Keratinocyte (primary cell): Measurements from ENCODE around the gene TMEM88. TPM values are rescaled to one million over a fixed set of nuclear protein-coding genes. Genes with fewer than 3 reads are reported as not detected.

Source experiments
- DNase-seq: peaks from one replicate; pipeline ENCODE4 v3.0.0-alpha.2; 2011; ENCODE audit warnings: low read depth, missing footprints, low spot score
- FAIRE-seq: peaks from 2 replicates; lab custom pipeline; 2011; peaks lifted over from hg19 to GRCh38; lab: Jason Lieb, UNC
- H2AFZ ChIP-seq: 2 replicates; pipeline ENCODE4 v1.6.0; 2012; ENCODE audit warnings: low read length, control low read depth, inconsistent platforms; ENCODE audit not compliant: control insufficient read depth
- H3K27ac ChIP-seq: 2 replicates; pipeline ENCODE4 v1.5.1; 2011; ENCODE audit warnings: low read length; ENCODE audit not compliant: control insufficient read depth, insufficient read depth
- H3K27me3 ChIP-seq: 3 replicates; pipeline ENCODE4 v1.6.0; 2011; ENCODE audit warnings: low read length; ENCODE audit not compliant: control insufficient read depth, insufficient read depth; ENCODE audit errors: extremely low read depth
- H3K36me3 ChIP-seq, 2 experiments: 2 replicates in 1 of 2; 3 replicates in 1 of 2; pipeline ENCODE4 v1.5.1; 2011; ENCODE audit warnings: low read length in 2 of 2, mild to moderate bottlenecking in 1 of 2; ENCODE audit not compliant: control insufficient read depth in 2 of 2, insufficient read depth in 2 of 2; ENCODE audit errors: extremely low read depth in 1 of 2
- H3K4me1 ChIP-seq: 3 replicates; pipeline ENCODE4 v1.5.1; 2011; ENCODE audit warnings: low read length; ENCODE audit not compliant: control insufficient read depth, insufficient read depth; ENCODE audit errors: extremely low read depth
- H3K4me2 ChIP-seq: 3 replicates; pipeline ENCODE4 v1.6.0; 2011; ENCODE audit warnings: low read depth, low read length; ENCODE audit not compliant: control insufficient read depth, insufficient read depth; ENCODE audit errors: extremely low read depth
- H3K4me3 ChIP-seq, 3 experiments: fragments of 200-600 bp in 1 of 3; sonication (generic) in 1 of 3; 2 replicates in 2 of 3; 3 replicates in 1 of 3; pipeline ENCODE4 v1.5.1; 2011 to 2016; ENCODE audit warnings: low read length in 3 of 3, mild to moderate bottlenecking in 3 of 3, control low read depth in 2 of 3, inconsistent platforms in 1 of 3, low read depth in 1 of 3, mixed read lengths in 1 of 3, mixed run types in 1 of 3, moderate library complexity in 1 of 3; ENCODE audit not compliant: control insufficient read depth in 2 of 3, insufficient read depth in 2 of 3; ENCODE audit errors: extremely low read depth in 1 of 3
- H3K79me2 ChIP-seq: 2 replicates; pipeline ENCODE4 v1.6.0; 2012; ENCODE audit warnings: low read length; ENCODE audit not compliant: control insufficient read depth, insufficient read depth
- H3K9ac ChIP-seq: 3 replicates; pipeline ENCODE4 v1.6.0; 2011; ENCODE audit warnings: low read length; ENCODE audit not compliant: control insufficient read depth, insufficient read depth; ENCODE audit errors: extremely low read depth
- H3K9me1 ChIP-seq: 3 replicates; pipeline ENCODE4 v1.6.0; 2011; ENCODE audit warnings: low read length; ENCODE audit not compliant: control insufficient read depth, insufficient read depth; ENCODE audit errors: extremely low read depth
- H3K9me3 ChIP-seq: 2 replicates; pipeline ENCODE4 v1.5.1; 2012; ENCODE audit warnings: low read depth, low read length; ENCODE audit not compliant: control insufficient read depth
- H4K20me1 ChIP-seq: 3 replicates; pipeline ENCODE4 v1.6.0; 2011; ENCODE audit warnings: low read length; ENCODE audit not compliant: control insufficient read depth, insufficient read depth; ENCODE audit errors: extremely low read depth
- EZH2 ChIP-seq: IDR thresholded peaks from one replicate; pipeline ENCODE4 v1.6.1; 2012; ENCODE audit warnings: inconsistent platforms, mild to moderate bottlenecking, low read length, moderate library complexity
- dilution Hi-C: fragments of 300-500 bp; cut with MboI; formaldehyde crosslinking; loops from one replicate; pipeline ENCODE4 v1.7.0; 2020; ENCODE audit warnings: low sequenced_read_pairs; ENCODE audit not compliant: extremely low pct_ligation_motif_present
- polyA plus RNA-seq, 5 experiments: library from polyadenylated mRNA; depleted of rRNA in 3 of 5; stranded (reverse) in 3 of 5; stranded (forward) in 1 of 5; unstranded in 1 of 5; fragments of >200 nt; gene quantifications; 1 replicate in 1 of 5; 2 replicates in 3 of 5; 3 replicates in 1 of 5; pipeline versions ENCODE4 v1.2.1 to v1.2.3, GENCODE V29; 2011 to 2012; ENCODE audit warnings: missing spikeins in 2 of 5, low read depth in 1 of 5, low replicate concordance in 1 of 5
- TF ChIP-seq, protein P1 (sequence below), 3 experiments: IDR thresholded peaks in 1 of 3; conservative IDR thresholded peaks in 1 of 3; optimal IDR thresholded peaks in 1 of 3; 2 replicates in 2 of 3; 3 replicates in 1 of 3; pipeline versions ENCODE3 to v1.5.1; 2011; ENCODE audit warnings: low read length in 3 of 3, mild to moderate bottlenecking in 3 of 3, moderate library complexity in 2 of 3, control low read depth in 1 of 3, inconsistent platforms in 1 of 3; ENCODE audit not compliant: insufficient read depth in 2 of 3; ENCODE audit errors: extremely low read depth in 1 of 3

TMEM88 gene
- polyA plus RNA-seq, 1 donor (not counting 4 experiments of a cell fraction or from before 2014, with no cell fraction given) = 0.45 TPM

DNA sequence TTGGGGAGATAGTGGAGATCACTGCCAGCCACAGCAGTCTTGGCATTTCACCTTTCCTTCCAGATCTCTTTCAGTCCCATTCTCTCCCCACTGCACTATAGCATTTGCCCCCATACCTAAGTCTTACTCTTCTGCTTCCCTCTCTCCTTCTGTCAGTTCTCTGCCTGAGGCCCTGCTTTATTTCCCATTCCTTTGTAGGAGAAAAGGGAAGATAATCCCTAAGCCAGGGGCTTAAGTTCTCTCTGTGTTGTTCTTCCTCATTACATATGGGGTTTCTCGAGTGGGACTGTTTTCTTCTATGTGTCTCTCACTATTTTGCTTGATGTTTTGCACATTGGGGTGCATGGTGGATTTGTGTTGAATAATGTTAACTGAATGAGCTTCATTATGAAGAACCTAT, 14.4 kb upstream of the TMEM88 start:
- FAIRE-seq (no peak), DNase-seq (no peak)
- H3K27me3 ChIP-seq = no peaks in the 10 kb centered on the region
- peaks cover 2% of the 10 kb centered on the region for H4K20me1 ChIP-seq
- H3K27ac ChIP-seq = no peak overlapping the region
- H3K9me3 ChIP-seq = no peaks in the 10 kb centered on the region
- H3K36me3 ChIP-seq = peaks cover 5 to 9% of the 10 kb centered on the region in 2 experiments
- H3K4me3 ChIP-seq = no peak overlapping the region
- H3K9ac ChIP-seq = no peak overlapping the region
- H2AFZ ChIP-seq = no peak overlapping the region
- TF ChIP-seq EZH2 = no peak
- TF ChIP-seq, protein P1, sequence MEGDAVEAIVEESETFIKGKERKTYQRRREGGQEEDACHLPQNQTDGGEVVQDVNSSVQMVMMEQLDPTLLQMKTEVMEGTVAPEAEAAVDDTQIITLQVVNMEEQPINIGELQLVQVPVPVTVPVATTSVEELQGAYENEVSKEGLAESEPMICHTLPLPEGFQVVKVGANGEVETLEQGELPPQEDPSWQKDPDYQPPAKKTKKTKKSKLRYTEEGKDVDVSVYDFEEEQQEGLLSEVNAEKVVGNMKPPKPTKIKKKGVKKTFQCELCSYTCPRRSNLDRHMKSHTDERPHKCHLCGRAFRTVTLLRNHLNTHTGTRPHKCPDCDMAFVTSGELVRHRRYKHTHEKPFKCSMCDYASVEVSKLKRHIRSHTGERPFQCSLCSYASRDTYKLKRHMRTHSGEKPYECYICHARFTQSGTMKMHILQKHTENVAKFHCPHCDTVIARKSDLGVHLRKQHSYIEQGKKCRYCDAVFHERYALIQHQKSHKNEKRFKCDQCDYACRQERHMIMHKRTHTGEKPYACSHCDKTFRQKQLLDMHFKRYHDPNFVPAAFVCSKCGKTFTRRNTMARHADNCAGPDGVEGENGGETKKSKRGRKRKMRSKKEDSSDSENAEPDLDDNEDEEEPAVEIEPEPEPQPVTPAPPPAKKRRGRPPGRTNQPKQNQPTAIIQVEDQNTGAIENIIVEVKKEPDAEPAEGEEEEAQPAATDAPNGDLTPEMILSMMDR (optimal IDR thresholded peaks at IDR 0.05 in 1 of 3, IDR thresholded peaks at IDR 0.05 in 1 of 3, conservative IDR thresholded peaks at IDR 0.05 in 1 of 3; ENCODE audit: extremely low read depth in 1 of 3, insufficient read depth in 2 of 3, low read length in 3 of 3) = no peak
- peaks cover 53% of the 10 kb centered on the region for H3K4me1 ChIP-seq
- H3K79me2 ChIP-seq = peaks cover 20% of the 10 kb centered on the region
- H3K9me1 ChIP-seq = no peaks in the 10 kb centered on the region
- dilution Hi-C loops = no loop called here
- peak overlapping the region; percentile 99 for H3K4me2 ChIP-seq

DNA sequence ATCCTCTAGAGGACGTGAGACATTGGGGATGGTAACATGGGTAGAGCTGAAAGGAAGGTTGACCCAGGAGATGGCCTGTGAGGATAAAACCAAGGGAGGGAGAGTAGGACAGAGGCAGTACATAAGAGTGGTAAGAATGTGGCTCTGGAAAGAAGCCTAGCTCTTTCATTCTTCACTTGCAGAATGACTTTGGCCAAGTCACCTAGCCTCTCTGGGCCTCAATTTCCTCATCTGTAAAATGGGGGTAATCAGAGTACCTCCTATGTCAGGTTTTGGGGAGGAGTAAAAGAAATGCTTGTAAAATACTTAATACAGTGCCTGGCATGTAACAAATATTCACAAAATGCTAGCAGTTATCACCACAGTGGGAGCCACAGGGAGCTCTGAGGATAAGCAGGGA, 14.0 kb upstream of the TMEM88 start:
- dilution Hi-C loops = no loop called here
- Histone ChIP-seq H3K36me3 (peaks cover 5 to 13% of the 10 kb centered on the region in 2 experiments), H3K79me2 (peaks cover 24% of the 10 kb centered on the region), H3K9ac (peak overlapping the region; percentile 66), H3K4me3 (peak overlapping the region in 2 of 3 experiments; percentile 67 to 71), H3K9me3 (no peaks in the 10 kb centered on the region), H3K4me2 (peak overlapping the region; percentile 99), H4K20me1 (peaks cover 3% of the 10 kb centered on the region), H3K9me1 (no peaks in the 10 kb centered on the region), H3K4me1 (peaks cover 54% of the 10 kb centered on the region), H2AFZ (no peak overlapping the region), H3K27ac (peak overlapping the region; percentile 99), H3K27me3 (no peaks in the 10 kb centered on the region)
- FAIRE-seq (no peak), DNase-seq (no peak)
- TF ChIP-seq, protein P1 (optimal IDR thresholded peaks at IDR 0.05 in 1 of 3, IDR thresholded peaks at IDR 0.05 in 1 of 3, conservative IDR thresholded peaks at IDR 0.05 in 1 of 3; ENCODE audit: extremely low read depth in 1 of 3, insufficient read depth in 2 of 3, low read length in 3 of 3) = no peak
- TF ChIP-seq EZH2 = no peak
